Measurements from ENCODE around the gene PPA1.
"Not testable (repeated sequence)": the region's sequence is repeated elsewhere in the genome, so short reads cannot be mapped to it uniquely, and the experiment has no call there.

The PPA1 gene

DNA sequence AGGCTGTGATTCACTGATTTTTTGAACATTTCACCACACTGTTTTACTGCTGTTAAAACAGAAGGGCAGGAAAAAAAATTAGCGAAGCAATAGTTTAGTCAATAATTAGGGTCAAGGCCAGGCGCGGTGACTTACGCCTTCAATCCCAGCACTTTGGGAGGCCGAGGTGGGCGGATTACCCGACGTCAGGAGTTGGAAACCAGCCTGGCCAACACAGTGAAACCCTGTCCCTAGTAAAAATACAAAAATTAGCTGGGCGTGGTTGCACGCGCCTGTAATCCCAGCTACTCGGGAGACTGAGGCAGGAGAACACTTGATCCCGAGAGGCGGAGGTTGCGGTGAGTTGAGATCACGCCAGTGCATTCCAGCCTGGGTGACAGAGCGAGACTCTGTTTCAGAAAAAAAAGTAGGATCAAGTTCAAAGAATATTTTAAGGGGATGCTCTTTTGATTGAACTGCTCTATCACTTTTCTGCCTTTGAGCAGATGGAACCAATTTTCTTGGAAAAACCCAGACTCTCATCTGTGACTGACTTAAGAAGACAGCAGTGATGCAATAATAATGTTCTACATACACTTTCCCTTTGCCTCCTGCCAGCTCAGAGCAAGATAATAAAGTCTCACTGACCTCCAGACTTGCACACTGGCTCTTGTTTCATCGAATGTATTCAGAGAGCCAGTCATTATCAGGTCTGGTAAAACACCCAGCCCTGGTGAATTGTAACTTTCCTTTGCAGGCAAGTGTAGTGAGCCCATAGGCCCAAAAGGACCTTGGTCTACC lies 1.6 kb upstream of the PPA1 start:
- no peak overlapping the region for H3K27ac ChIP-seq (ENCODE audit: insufficient read depth, low read depth, low read length, poor library complexity, severe bottlenecking)
- no peak overlapping the region for H3K4me3 ChIP-seq (ENCODE audit: insufficient read depth, low read depth, low read length)
- H3K27me3 ChIP-seq (ENCODE audit: control insufficient read depth, insufficient read depth, low read length, poor library complexity, severe bottlenecking) = no peaks in the 10 kb centered on the region
- H3K9me3 ChIP-seq (ENCODE audit: control insufficient read depth, low read length) = no peaks in the 10 kb centered on the region
- 88 to 89% methylated on average over 18 of the region's 18 CpGs for WGBS, 2 experiments
- H3K4me1 ChIP-seq (ENCODE audit: control insufficient read depth, insufficient read depth, low read length) = no peaks in the 10 kb centered on the region
- no peaks in the 10 kb centered on the region for H3K36me3 ChIP-seq (ENCODE audit: control insufficient read depth, insufficient read depth, low read length)

DNA sequence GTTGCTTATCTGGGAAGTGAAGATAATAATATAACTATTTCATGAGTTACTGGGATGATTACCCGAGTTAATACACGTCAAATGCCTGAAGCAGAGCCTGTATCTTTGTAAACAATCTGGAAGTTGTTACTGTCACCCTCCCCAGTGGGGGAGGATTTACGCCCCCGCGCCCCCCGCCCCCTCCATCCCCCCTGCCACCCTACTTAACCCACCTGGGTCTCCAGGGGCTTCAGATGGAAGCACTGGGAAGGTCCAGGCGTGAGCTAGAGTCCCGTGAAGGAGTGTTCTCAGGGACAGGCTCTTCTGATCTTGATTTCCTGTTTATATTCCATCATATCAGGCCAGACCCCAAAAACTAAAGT lies 691 bp upstream of the PPA1 start:
- WGBS, 2 experiments = 34 to 36% methylated on average over 4 of the region's 8 CpGs
- Histone ChIP-seq H3K4me3 (ENCODE audit: insufficient read depth, low read depth, low read length) (peak overlapping the region; percentile 81), H3K27ac (ENCODE audit: insufficient read depth, low read depth, low read length, poor library complexity, severe bottlenecking) (no peak overlapping the region), H3K9me3 (ENCODE audit: control insufficient read depth, low read length) (no peaks in the 10 kb centered on the region), H3K27me3 (ENCODE audit: control insufficient read depth, insufficient read depth, low read length, poor library complexity, severe bottlenecking) (no peaks in the 10 kb centered on the region), H3K36me3 (ENCODE audit: control insufficient read depth, insufficient read depth, low read length) (no peaks in the 10 kb centered on the region), H3K4me1 (ENCODE audit: control insufficient read depth, insufficient read depth, low read length) (no peaks in the 10 kb centered on the region)

DNA sequence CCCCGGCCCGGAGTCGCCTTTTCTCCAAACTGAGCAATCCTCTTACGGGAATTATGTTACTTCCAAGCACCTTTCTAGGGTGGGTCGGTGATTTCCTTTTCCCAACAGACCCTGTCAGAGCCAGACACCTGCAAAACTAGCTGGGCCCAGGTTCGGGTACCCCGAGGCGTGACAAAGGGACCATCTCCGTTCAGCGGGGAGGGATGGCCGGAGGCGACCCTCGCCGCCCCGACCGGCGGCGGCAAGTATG lies 445 bp downstream of the PPA1 start:
- Histone ChIP-seq H3K36me3 (ENCODE audit: control insufficient read depth, insufficient read depth, low read length) (no peaks in the 10 kb centered on the region), H3K27ac (ENCODE audit: insufficient read depth, low read depth, low read length, poor library complexity, severe bottlenecking) (no peak overlapping the region), H3K4me3 (ENCODE audit: insufficient read depth, low read depth, low read length) (peak overlapping the region; percentile 81), H3K4me1 (ENCODE audit: control insufficient read depth, insufficient read depth, low read length) (no peaks in the 10 kb centered on the region), H3K27me3 (ENCODE audit: control insufficient read depth, insufficient read depth, low read length, poor library complexity, severe bottlenecking) (no peaks in the 10 kb centered on the region), H3K9me3 (ENCODE audit: control insufficient read depth, low read length) (no peaks in the 10 kb centered on the region)
- 0% methylated on average over 18 of the region's 18 CpGs for WGBS, 2 experiments

DNA sequence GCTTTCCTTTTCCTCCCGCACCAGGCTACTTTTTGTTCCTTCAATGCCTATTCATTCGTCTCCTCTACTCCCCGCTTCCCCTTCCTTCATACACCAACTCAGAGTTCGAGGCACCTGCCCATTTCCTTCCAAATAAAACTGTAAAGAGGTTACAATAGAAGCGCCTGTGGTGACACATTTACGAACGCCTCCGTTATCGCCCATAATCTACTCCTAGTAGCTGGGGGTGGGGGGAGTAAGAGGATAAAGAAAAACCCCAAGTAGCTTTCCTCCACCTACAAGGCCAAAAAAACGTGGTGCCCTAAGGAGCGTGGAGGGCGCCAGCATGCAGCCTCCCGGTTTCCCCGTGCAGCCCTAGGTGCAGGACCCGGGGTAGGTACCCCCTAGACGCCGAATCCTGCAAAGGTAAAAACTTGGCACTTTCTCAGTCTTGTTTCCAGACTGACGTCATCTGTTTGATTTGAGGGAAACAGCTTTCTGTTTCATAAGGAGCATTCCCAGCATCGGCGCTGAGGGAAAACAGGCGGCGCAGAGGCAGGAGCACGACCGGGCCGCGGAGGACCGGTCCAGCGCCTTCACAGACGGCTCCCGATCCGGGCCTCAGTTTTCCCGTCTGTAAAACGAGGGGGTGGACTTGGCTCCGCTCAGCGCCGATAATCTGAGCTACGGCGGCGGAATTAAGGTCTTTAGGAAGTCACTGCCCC lies 922 bp downstream of the PPA1 start:
- Histone ChIP-seq H3K4me1 (ENCODE audit: control insufficient read depth, insufficient read depth, low read length) (no peaks in the 10 kb centered on the region), H3K36me3 (ENCODE audit: control insufficient read depth, insufficient read depth, low read length) (no peaks in the 10 kb centered on the region), H3K4me3 (ENCODE audit: insufficient read depth, low read depth, low read length) (peak overlapping the region; percentile 81), H3K27me3 (ENCODE audit: control insufficient read depth, insufficient read depth, low read length, poor library complexity, severe bottlenecking) (no peaks in the 10 kb centered on the region), H3K9me3 (ENCODE audit: control insufficient read depth, low read length) (no peaks in the 10 kb centered on the region), H3K27ac (ENCODE audit: insufficient read depth, low read depth, low read length, poor library complexity, severe bottlenecking) (no peak overlapping the region)
- 1% methylated on average over 34 to 36 of the region's 39 CpGs for WGBS, 2 experiments

DNA sequence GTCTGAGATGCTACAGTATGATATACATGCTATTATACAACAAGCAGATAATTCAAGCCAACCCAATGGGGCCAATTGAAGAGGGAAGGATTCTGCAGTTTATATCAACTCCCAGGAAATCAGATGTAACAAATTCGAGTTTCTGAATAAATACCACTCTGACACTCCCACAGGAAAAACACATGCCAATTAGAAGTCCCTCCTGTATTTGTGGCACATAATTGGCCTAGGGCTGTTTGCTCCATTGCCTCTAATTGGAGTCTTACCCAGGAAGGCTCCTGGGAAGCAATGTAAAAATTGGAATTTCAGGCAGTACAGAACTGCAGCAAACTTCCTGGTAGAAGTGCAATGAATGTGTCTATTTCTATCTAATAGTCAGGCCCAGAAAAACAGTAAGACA lies 4.7 kb downstream of the PPA1 start:
- Histone ChIP-seq H3K27ac (ENCODE audit: insufficient read depth, low read depth, low read length, poor library complexity, severe bottlenecking) (no peak overlapping the region), H3K36me3 (ENCODE audit: control insufficient read depth, insufficient read depth, low read length) (no peaks in the 10 kb centered on the region), H3K9me3 (ENCODE audit: control insufficient read depth, low read length) (no peaks in the 10 kb centered on the region), H3K4me1 (ENCODE audit: control insufficient read depth, insufficient read depth, low read length) (no peaks in the 10 kb centered on the region), H3K27me3 (ENCODE audit: control insufficient read depth, insufficient read depth, low read length, poor library complexity, severe bottlenecking) (no peaks in the 10 kb centered on the region), H3K4me3 (ENCODE audit: insufficient read depth, low read depth, low read length) (no peak overlapping the region)
- 97 to 100% methylated on average over 1 of the region's 1 CpG for WGBS, 2 experiments

DNA sequence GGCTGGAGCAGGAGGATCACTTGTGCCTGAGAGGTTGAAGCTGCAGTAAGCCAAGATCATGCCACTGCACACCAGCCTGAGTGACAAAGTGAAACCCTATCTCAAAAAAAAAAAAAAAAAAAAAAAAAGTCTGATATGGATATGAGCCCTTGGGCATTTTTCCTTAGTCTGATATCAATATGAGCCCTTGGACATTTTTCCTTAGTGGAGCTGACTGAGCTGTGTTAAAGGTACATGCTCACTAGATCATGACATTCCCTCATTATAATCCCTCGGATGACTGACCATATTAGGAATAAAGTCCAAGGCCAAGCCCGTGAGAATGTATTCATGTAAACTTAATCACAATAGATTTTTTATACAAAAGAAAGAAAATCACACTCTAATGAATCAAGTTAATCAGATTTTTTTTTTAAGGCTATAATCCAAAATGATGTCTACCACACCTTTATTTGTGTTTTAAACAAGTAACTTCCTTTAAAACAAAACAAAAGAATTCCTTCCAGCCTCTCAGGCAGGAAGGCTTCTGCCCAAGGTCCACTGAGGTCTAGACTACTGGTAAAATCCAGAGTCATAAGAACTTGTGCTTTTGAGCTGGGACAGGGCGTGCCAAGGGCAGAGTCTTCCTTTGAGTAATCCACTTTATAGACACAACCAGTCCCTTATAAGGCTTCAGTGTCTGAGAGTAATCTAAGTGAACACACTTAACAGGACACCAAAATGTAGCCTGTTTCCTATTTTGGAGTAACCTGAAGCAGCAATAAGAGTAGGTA lies 5.5 kb downstream of the PPA1 start:
- no peak overlapping the region for H3K4me3 ChIP-seq (ENCODE audit: insufficient read depth, low read depth, low read length)
- H3K36me3 ChIP-seq (ENCODE audit: control insufficient read depth, insufficient read depth, low read length) = no peaks in the 10 kb centered on the region
- H3K27me3 ChIP-seq (ENCODE audit: control insufficient read depth, insufficient read depth, low read length, poor library complexity, severe bottlenecking) = no peaks in the 10 kb centered on the region
- H3K27ac ChIP-seq (ENCODE audit: insufficient read depth, low read depth, low read length, poor library complexity, severe bottlenecking) = no peak overlapping the region
- H3K4me1 ChIP-seq (ENCODE audit: control insufficient read depth, insufficient read depth, low read length) = no peaks in the 10 kb centered on the region
- no peaks in the 10 kb centered on the region for H3K9me3 ChIP-seq (ENCODE audit: control insufficient read depth, low read length)
- 95 to 97% methylated on average over 1 to 3 of the region's 3 CpGs for WGBS, 2 experiments

DNA sequence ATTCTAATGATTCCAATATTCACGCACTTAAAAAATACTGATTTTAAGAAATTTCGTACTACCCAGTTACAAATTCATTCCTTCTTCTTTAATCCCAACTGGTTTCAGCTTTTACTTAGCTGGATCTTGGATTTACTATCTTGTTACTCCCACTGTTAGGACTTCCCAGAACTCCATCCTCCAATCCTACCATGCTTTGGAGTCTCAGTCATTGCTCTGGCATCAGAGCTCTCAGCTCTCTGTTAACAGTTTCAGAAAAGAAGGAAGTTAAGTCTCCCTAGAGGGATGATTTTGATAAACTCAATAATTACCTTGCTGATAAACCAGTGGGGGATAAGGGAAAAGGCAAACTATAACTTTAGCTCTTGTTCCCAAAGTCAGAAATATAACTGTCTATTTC lies 9.5 kb downstream of the PPA1 start:
- no peaks in the 10 kb centered on the region for H3K27me3 ChIP-seq (ENCODE audit: control insufficient read depth, insufficient read depth, low read length, poor library complexity, severe bottlenecking)
- no peaks in the 10 kb centered on the region for H3K9me3 ChIP-seq (ENCODE audit: control insufficient read depth, low read length)
- H3K4me1 ChIP-seq (ENCODE audit: control insufficient read depth, insufficient read depth, low read length) = no peaks in the 10 kb centered on the region
- H3K36me3 ChIP-seq (ENCODE audit: control insufficient read depth, insufficient read depth, low read length) = no peaks in the 10 kb centered on the region
- no peak overlapping the region for H3K4me3 ChIP-seq (ENCODE audit: insufficient read depth, low read depth, low read length)
- no peak overlapping the region for H3K27ac ChIP-seq (ENCODE audit: insufficient read depth, low read depth, low read length, poor library complexity, severe bottlenecking)
- 95 to 99% methylated on average over 2 of the region's 2 CpGs for WGBS, 2 experiments

DNA sequence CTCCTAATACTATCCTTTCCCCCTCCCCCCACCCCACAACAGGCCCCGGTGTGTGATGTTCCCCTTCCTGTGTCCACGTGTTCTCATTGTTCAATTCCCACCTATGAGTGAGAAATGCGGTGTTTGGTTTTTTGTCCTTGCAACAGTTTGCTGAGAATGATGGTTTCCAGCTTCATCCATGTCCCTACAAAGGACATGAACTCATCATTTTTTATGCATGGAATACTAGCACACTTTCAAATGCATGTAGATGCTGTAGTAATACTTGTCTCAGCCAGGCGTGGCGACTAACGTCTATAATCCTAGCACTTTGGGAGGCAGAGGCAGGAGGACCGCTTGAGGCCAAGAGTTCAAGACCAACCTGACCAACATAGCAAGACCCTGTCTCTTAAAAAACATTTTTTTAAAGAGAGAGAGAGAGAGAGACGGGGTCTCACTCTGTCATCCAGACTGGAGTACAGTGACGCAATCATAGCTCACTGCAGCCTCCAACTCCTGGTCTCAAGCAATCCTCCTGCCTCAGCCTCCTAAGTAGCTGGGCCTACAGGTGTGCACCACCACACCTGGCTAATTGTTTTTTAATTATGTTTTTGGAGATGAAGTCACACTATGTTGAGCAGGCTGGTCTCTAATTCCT lies 10.3 kb downstream of the PPA1 start:
- not testable (repeated sequence) for H3K9me3 ChIP-seq (ENCODE audit: control insufficient read depth, low read length); H3K27me3 ChIP-seq (ENCODE audit: control insufficient read depth, insufficient read depth, low read length, poor library complexity, severe bottlenecking); H3K4me3 ChIP-seq (ENCODE audit: insufficient read depth, low read depth, low read length); H3K27ac ChIP-seq (ENCODE audit: insufficient read depth, low read depth, low read length, poor library complexity, severe bottlenecking); H3K4me1 ChIP-seq (ENCODE audit: control insufficient read depth, insufficient read depth, low read length); H3K36me3 ChIP-seq (ENCODE audit: control insufficient read depth, insufficient read depth, low read length)
- WGBS, 2 experiments = 89 to 92% methylated on average over 9 of the region's 9 CpGs

DNA sequence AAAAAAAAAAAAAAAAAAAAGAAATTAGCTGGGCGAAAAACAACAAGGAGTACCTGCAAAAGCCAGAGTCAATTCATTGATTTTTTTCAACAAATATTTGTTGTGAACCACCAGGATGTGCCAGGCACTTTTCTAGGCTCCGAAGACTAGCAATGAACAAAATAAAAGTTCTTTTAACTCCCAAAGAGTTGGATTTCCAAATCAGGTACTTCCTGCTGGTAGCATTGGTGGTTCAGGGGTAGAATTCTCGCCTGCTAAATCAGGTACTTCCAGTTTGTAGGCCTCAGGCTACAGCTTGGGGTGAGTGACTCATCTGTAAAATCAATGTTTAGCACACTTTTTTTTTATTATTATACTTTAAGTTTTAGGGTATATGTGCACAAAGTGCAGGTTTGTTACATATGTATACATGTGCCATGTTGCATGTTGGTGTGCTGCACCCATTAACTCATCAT lies 10.9 kb downstream of the PPA1 start:
- Histone ChIP-seq H3K27me3 (ENCODE audit: control insufficient read depth, insufficient read depth, low read length, poor library complexity, severe bottlenecking) (no peaks in the 10 kb centered on the region), H3K4me1 (ENCODE audit: control insufficient read depth, insufficient read depth, low read length) (no peaks in the 10 kb centered on the region), H3K27ac (ENCODE audit: insufficient read depth, low read depth, low read length, poor library complexity, severe bottlenecking) (no peak overlapping the region), H3K9me3 (ENCODE audit: control insufficient read depth, low read length) (no peaks in the 10 kb centered on the region), H3K36me3 (ENCODE audit: control insufficient read depth, insufficient read depth, low read length) (no peaks in the 10 kb centered on the region), H3K4me3 (ENCODE audit: insufficient read depth, low read depth, low read length) (no peak overlapping the region)
- 72 to 74% methylated on average over 3 of the region's 3 CpGs for WGBS, 2 experiments

DNA sequence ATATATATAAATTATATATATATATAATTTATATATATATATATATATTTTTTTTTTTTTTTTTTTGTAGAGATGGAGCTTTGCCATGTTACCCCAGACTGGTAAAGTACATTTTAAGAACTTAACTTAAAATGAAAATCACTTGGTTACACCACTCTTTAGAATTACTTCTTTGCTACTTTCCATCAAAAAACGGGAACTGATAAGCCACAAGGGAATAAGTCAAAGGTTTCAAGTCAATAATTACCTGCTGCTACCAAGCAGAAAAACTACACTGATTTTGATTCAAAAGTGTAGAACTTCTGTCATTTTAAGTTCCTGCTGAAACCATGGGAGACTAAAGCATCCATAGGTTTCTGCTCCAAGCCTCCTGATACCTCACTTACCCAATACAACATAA lies 12.2 kb downstream of the PPA1 start:
- Histone ChIP-seq H3K27me3 (ENCODE audit: control insufficient read depth, insufficient read depth, low read length, poor library complexity, severe bottlenecking) (no peaks in the 10 kb centered on the region), H3K27ac (ENCODE audit: insufficient read depth, low read depth, low read length, poor library complexity, severe bottlenecking) (no peak overlapping the region), H3K4me1 (ENCODE audit: control insufficient read depth, insufficient read depth, low read length) (no peaks in the 10 kb centered on the region), H3K36me3 (ENCODE audit: control insufficient read depth, insufficient read depth, low read length) (no peaks in the 10 kb centered on the region), H3K4me3 (ENCODE audit: insufficient read depth, low read depth, low read length) (no peak overlapping the region), H3K9me3 (ENCODE audit: control insufficient read depth, low read length) (no peaks in the 10 kb centered on the region)
- WGBS, 2 experiments = 85 to 90% methylated on average over 1 of the region's 1 CpG

Measured in ectodermal cell (in vitro differentiated cells).